G401 (cell line): ENCODE results near the gene FAAP100. TPM values are rescaled to one million over a fixed set of nuclear protein-coding genes. Genes with fewer than 3 reads are reported as not detected.

ENCODE experiments used
- DNase-seq: peaks from one replicate; pipeline ENCODE4 v3.0.0-alpha.2; 2015; ENCODE audit warnings: low spot score
- in situ Hi-C: cut with HindIII; loops from 2 replicates; pipeline ENCODE4 v1.10.0; 2016; ENCODE audit warnings: low sequenced_read_pairs, mixed read lengths
- total RNA-seq: library from RNA; depleted of rRNA; stranded (reverse); fragments of >200 nt; shearing (Covaris generic); gene quantifications from 2 replicates; pipeline ENCODE4 v1.2.3, GENCODE V29; 2014; rRNA removed

FAAP100 gene
- total RNA-seq, 1 experiment from 2014 or later: 37.1 TPM

- DNase-seq: no peak
- in situ Hi-C loops: no loop called here
Measured at GRCh38 chr17:81503619-81504018, 48.5 kb downstream of the FAAP100 start.

GRCh38 chr17:81502471-81503017 lies 49.6 kb downstream of the FAAP100 start:
- in situ Hi-C loops: no loop called here
- no peak for DNase-seq

DNA sequence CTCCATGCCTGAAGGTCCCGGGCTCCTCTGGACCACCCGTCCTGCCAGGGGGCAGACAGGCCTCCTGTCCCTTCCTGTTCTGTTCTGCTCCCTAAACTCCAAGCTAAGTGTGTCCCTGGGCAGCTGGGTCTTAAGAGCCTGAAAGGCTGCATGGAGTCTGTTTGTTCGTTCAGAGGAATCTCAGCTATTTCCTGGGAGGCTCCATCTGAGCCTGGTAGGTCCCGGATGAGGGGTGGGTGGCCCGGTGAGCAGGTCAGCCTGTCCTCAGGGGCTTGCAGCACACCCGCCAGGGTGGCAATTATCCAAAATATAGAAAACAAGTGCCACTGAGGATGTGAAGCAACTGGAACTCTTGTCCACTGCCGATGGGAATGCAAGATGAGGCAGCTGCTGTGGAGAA lies 52.1 kb downstream of the FAAP100 start:
- in situ Hi-C loops: no loop called here
- no peak for DNase-seq

DNA sequence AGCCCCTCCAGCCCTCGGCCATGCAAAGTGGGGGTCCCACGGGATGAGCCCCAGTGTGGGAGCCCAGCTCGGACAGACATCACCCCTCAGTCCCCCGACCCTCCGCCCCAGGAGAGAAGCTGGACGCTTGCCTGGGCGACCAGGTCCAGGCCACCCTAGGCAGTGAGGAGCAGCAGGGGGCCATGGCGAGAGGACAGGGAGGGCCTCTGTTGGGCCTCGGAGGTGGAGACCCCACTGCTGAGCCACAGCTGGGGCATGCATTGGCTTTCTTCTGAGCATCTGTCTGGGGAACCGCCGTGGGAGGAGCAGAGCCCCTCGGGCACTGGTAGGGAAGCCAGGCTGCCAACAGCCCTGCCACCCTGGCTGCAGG lies 52.6 kb downstream of the FAAP100 start:
- no peak for DNase-seq
- in situ Hi-C loops: no loop called here

DNA sequence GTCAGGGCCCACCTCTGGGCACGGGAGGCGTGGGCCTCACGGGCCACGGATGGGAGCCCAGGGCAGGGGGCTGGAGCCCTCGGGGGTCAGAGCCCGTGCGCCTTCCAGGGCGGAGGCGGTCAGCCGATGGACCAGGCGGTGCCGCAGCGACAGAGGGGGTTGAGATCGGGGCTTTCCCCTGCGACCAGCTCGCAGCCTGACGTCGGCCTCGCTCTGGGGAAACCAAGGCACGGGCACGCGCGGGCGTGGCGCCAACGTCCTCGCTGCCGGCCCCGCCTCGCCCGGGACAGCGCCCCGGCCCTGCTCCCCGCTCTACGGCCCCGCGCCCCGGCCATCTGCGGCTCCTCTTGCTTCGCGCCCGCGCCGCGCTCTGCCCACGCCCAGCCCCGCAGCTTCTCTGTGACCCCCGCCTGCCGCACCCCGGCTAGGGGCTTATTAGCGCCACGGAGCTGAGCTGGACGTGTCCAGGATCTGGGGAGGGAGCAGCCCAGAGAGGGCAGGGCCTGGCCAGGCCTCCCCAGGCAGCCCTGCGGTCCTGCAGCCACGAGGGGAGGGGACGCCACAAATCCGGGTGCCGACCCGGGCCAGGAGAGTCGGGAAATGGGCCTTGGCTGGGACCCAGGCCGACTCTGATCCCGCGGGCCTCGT lies 53.1 kb downstream of the FAAP100 start:
- DNase-seq: no peak
- in situ Hi-C loops: no loop called here

DNA sequence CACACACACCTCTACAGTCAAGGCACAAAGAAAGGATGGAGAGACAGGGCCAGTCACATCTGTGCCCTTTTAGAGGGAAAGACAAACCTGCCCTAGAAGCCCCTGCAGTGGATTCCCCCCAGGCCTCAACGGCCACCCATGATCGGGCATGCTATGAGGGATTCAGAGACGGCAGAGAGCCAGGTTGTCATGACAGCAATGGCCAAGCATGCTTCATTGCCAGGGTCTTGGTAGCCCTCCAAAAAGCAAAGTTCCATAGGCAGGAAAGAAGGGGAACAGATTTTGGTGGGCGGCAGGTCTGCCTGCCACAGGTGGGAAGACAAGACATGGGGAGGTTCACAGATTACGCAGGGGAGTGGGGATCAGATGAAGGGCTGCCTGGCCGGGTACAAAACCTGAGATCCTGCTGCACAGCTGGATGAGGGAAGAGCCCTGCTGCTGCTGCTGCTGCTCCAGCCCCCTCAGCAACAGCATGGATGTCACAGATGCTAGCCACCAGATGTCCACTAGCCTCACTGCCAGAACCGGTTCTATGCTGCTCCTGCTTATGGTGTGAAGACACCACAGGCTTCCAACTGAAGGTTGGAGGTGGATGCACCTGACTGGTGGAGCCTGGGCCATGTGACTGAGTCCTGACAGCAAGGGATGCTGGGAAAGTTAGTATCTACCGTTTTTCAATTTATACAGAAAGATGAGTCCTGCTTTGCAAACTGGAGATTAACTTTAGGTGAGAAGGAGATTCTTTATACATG lies 57.4 kb downstream of the FAAP100 start:
- in situ Hi-C loops: no loop called here
- DNase-seq: peak; percentile 55

GRCh38 chr17:81493198-81494038 lies 58.7 kb downstream of the FAAP100 start:
- in situ Hi-C loops: no loop called here
- DNase-seq: peak; percentile 60

- no peak for DNase-seq
- in situ Hi-C loops: no loop called here
Measured at GRCh38 chr17:81492706-81493105, 59.4 kb downstream of the FAAP100 start.

DNA sequence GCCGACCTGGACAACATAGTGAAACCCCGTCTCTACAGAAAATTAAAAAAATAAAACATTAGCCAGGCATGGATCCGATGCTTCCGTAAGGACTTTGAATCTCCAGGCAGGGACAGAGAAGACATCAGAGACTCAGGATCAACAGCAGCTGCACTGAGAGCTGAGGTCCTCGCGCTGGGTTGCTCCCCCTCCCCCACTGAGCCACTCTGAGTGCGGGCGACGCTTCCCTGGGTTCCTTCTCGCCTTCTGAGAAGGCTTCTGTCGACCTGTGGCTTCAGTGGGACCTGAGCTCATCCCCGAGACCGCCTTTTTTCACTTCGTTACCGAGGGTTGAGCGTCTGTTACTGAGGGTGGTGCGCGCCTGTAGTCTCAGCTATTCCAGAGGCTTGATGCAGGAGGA lies 60.0 kb downstream of the FAAP100 start:
- DNase-seq: no peak
- in situ Hi-C loops: no loop called here

DNA sequence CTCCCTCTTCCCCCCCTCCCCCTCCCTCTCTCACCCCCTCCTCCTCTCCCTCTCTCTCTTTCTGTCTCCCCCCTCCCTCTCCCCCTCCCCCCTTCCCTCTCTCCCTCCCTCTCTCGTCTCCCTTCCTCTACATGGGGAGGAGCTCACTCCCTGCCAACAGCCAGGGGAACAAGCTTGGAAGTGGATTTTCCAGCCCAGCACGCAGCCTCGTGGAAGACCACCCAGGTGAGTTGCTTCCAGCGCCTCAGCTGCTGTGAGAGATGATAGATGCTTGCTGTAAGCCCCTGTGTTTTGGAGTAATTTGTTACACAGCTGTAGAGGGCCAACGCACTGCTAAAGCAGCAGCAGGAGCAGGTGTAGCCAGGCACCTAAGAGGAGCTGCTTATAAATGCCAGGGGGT lies 60.4 kb downstream of the FAAP100 start:
- in situ Hi-C loops: no loop called here
- DNase-seq: no peak

GRCh38 chr17:81491181-81491581 lies 61.0 kb downstream of the FAAP100 start:
- in situ Hi-C loops: no loop called here
- DNase-seq: no peak

GRCh38 chr17:81489998-81490992 lies 61.9 kb downstream of the FAAP100 start:
- in situ Hi-C loops: no loop called here
- no peak for DNase-seq

Other genes starting within 250 kb of the FAAP100 start
- 5.3 and 9.6 TPM in 2 replicates for gene BAHCC1, start 156.9 kb downstream of the FAAP100 start, total RNA-seq
- gene ACTG1, start 39.6 kb downstream of the FAAP100 start, total RNA-seq: 5,595 and 6,819 TPM in 2 replicates
- gene FSCN2, start 24.0 kb downstream of the FAAP100 start, total RNA-seq: 0.80 and 1.4 TPM in 2 replicates
- 110 and 120 TPM in 2 replicates for gene NPLOC4, start 84.8 kb upstream of the FAAP100 start, total RNA-seq
- 66.8 and 98.7 TPM in 2 replicates for gene TSPAN10, start 84.8 kb upstream of the FAAP100 start, total RNA-seq
- 0.80 TPM in 1 of 2 replicates, not detected in the other for gene PDE6G, start 104.2 kb upstream of the FAAP100 start, total RNA-seq
- 81.2 and 118 TPM in 2 replicates for gene OXLD1, start 114.3 kb upstream of the FAAP100 start, total RNA-seq
- gene CCDC137, start 114.4 kb upstream of the FAAP100 start, total RNA-seq: 32.0 and 35.8 TPM in 2 replicates
- gene ARL16, start 131.4 kb upstream of the FAAP100 start, total RNA-seq: 64.2 and 77.4 TPM in 2 replicates
- 85.0 and 88.7 TPM in 2 replicates for gene HGS, start 131.7 kb upstream of the FAAP100 start, total RNA-seq
- gene MRPL12, start 151.0 kb upstream of the FAAP100 start, total RNA-seq: 238 and 244 TPM in 2 replicates
- 72.3 and 73.9 TPM in 2 replicates for gene SLC25A10, start 159.9 kb upstream of the FAAP100 start, total RNA-seq